Astrocyte (in vitro differentiated cells and primary cell): ENCODE data around the gene GPD2. TPM values are rescaled to one million over a fixed set of nuclear protein-coding genes. Genes with fewer than 3 reads are reported as not detected.

Experiments
- DNase-seq: peaks from one replicate; pipeline ENCODE4 v3.0.0-alpha.2; 2010; ENCODE audit warnings: low read depth
- FAIRE-seq: peaks from 2 replicates; lab custom pipeline; 2011; peaks lifted over from hg19 to GRCh38; lab: Jason Lieb, UNC
- H2AFZ ChIP-seq: 2 replicates; pipeline ENCODE4 v1.6.0; 2012; ENCODE audit warnings: low read depth, low read length, inconsistent platforms
- H3K27ac ChIP-seq: 2 replicates; pipeline ENCODE4 v1.5.1; 2011; ENCODE audit warnings: low read depth, low read length, inconsistent platforms
- H3K27me3 ChIP-seq: 2 replicates; pipeline ENCODE4 v1.6.0; 2011; ENCODE audit warnings: low read length, inconsistent platforms; ENCODE audit not compliant: insufficient read depth
- H3K36me3 ChIP-seq: 2 replicates; pipeline ENCODE4 v1.5.1; 2011; ENCODE audit warnings: low read length, inconsistent platforms; ENCODE audit not compliant: insufficient read depth
- H3K4me1 ChIP-seq: 2 replicates; pipeline ENCODE4 v1.5.1; 2011; ENCODE audit warnings: low read length, inconsistent platforms; ENCODE audit not compliant: insufficient read depth
- H3K4me2 ChIP-seq: 2 replicates; pipeline ENCODE4 v1.6.0; 2012; ENCODE audit warnings: low read length, inconsistent platforms
- H3K4me3 ChIP-seq: 2 replicates; pipeline ENCODE4 v1.5.1; 2011; ENCODE audit warnings: low read depth, mild to moderate bottlenecking, low read length, inconsistent platforms; ENCODE audit not compliant: insufficient read depth
- H3K79me2 ChIP-seq: 2 replicates; pipeline ENCODE4 v1.6.0; 2012; ENCODE audit warnings: mild to moderate bottlenecking, low read length, inconsistent platforms; ENCODE audit not compliant: insufficient read depth
- H3K9ac ChIP-seq: 2 replicates; pipeline ENCODE4 v1.6.0; 2012; ENCODE audit warnings: mild to moderate bottlenecking, low read length, inconsistent platforms
- H3K9me3 ChIP-seq: 2 replicates; pipeline ENCODE4 v1.5.1; 2012; ENCODE audit warnings: low read depth, mild to moderate bottlenecking, low read length, inconsistent platforms; ENCODE audit not compliant: insufficient read depth
- H4K20me1 ChIP-seq: 2 replicates; pipeline ENCODE4 v1.6.0; 2012; ENCODE audit warnings: low read length, inconsistent platforms; ENCODE audit not compliant: insufficient read depth
- H3K27ac Mint-ChIP-seq: one replicate; pipeline ENCODE4 v1.8.0; 2021; ENCODE audit warnings: mild to moderate bottlenecking, mixed read lengths; ENCODE audit not compliant: unreplicated experiment
- H3K27me3 Mint-ChIP-seq: one replicate; pipeline ENCODE4 v1.8.0; 2021; ENCODE audit warnings: low read depth, mixed read lengths; ENCODE audit not compliant: unreplicated experiment
- H3K36me3 Mint-ChIP-seq: one replicate; pipeline ENCODE4 v1.8.0; 2021; ENCODE audit warnings: low read depth, mixed read lengths; ENCODE audit not compliant: unreplicated experiment
- H3K4me1 Mint-ChIP-seq: one replicate; pipeline ENCODE4 v1.8.0; 2021; ENCODE audit warnings: low read depth, mixed read lengths; ENCODE audit not compliant: unreplicated experiment
- H3K4me3 Mint-ChIP-seq: one replicate; pipeline ENCODE4 v1.8.0; 2021; ENCODE audit warnings: mild to moderate bottlenecking, moderate library complexity, mixed read lengths; ENCODE audit not compliant: unreplicated experiment
- H3K9me3 Mint-ChIP-seq: one replicate; pipeline ENCODE4 v1.8.0; 2021; ENCODE audit warnings: mild to moderate bottlenecking, mixed read lengths; ENCODE audit not compliant: unreplicated experiment
- CTCF ChIP-seq: IDR thresholded peaks from 2 replicates; pipeline ENCODE4 v1.5.1; 2011; ENCODE audit warnings: low read depth, mild to moderate bottlenecking, inconsistent platforms, low read length, moderate library complexity; ENCODE audit not compliant: insufficient read depth
- EZH2 ChIP-seq: IDR thresholded peaks from 2 replicates; pipeline ENCODE4 v1.6.1; 2012; ENCODE audit warnings: mild to moderate bottlenecking, low read length, inconsistent platforms; ENCODE audit not compliant: insufficient read depth
- total RNA-seq: library from RNA; stranded (reverse); gene quantifications from 2 replicates; pipeline ENCODE4 v1.2.1, GENCODE V29; 2021

The GPD2 gene
- total RNA-seq, 1 donor from 2014 or later, result 29.0 TPM

- no peak overlapping the region for H3K4me3 ChIP-seq
- no peak overlapping the region for H3K9ac ChIP-seq
- Mint-ChIP-seq H3K9me3 (no peaks in the 10 kb centered on the region), H3K4me3 (no peak overlapping the region), H3K27me3 (no peaks in the 10 kb centered on the region), H3K36me3 (peaks cover 9% of the 10 kb centered on the region), H3K27ac (no peak overlapping the region), H3K4me1 (no peaks in the 10 kb centered on the region)
- no peak overlapping the region for H3K4me2 ChIP-seq
- DNase-seq (no peak), FAIRE-seq (no peak)
- no peaks in the 10 kb centered on the region for H3K27me3 ChIP-seq
- H2AFZ ChIP-seq, result no peak overlapping the region
- H3K9me3 ChIP-seq, result no peaks in the 10 kb centered on the region
- no peaks in the 10 kb centered on the region for H4K20me1 ChIP-seq
- no peaks in the 10 kb centered on the region for H3K4me1 ChIP-seq
- no peak overlapping the region for H3K27ac ChIP-seq
- TF ChIP-seq EZH2 (no peak), CTCF (no peak)
- no peaks in the 10 kb centered on the region for H3K79me2 ChIP-seq
- H3K36me3 ChIP-seq, result peaks cover 4% of the 10 kb centered on the region
Measured at GRCh38 chr2:156573710-156574109, 137.5 kb downstream of the GPD2 start.

- Mint-ChIP-seq H3K4me3 (no peak overlapping the region), H3K9me3 (no peaks in the 10 kb centered on the region), H3K27ac (no peak overlapping the region), H3K36me3 (peaks cover 9% of the 10 kb centered on the region), H3K27me3 (no peaks in the 10 kb centered on the region), H3K4me1 (no peaks in the 10 kb centered on the region)
- no peak overlapping the region for H3K27ac ChIP-seq
- no peaks in the 10 kb centered on the region for H4K20me1 ChIP-seq
- no peak overlapping the region for H3K9ac ChIP-seq
- no peak overlapping the region for H3K4me3 ChIP-seq
- no peaks in the 10 kb centered on the region for H3K27me3 ChIP-seq
- H3K9me3 ChIP-seq, result no peaks in the 10 kb centered on the region
- TF ChIP-seq CTCF, result no peak
- no peak for TF ChIP-seq EZH2
- no peaks in the 10 kb centered on the region for H3K4me1 ChIP-seq
- no peak overlapping the region for H2AFZ ChIP-seq
- peaks cover 4% of the 10 kb centered on the region for H3K36me3 ChIP-seq
- no peaks in the 10 kb centered on the region for H3K79me2 ChIP-seq
- DNase-seq (no peak), FAIRE-seq (no peak)
- no peak overlapping the region for H3K4me2 ChIP-seq
Measured at GRCh38 chr2:156574112-156574511, 137.9 kb downstream of the GPD2 start.

GRCh38 chr2:156576005-156576404 lies 139.8 kb downstream of the GPD2 start:
- Histone ChIP-seq H2AFZ (no peak overlapping the region), H3K27ac (no peak overlapping the region), H3K4me2 (no peak overlapping the region), H3K9me3 (no peaks in the 10 kb centered on the region), H3K4me3 (no peak overlapping the region), H4K20me1 (no peaks in the 10 kb centered on the region), H3K36me3 (no peaks in the 10 kb centered on the region), H3K27me3 (no peaks in the 10 kb centered on the region), H3K9ac (no peak overlapping the region), H3K79me2 (no peaks in the 10 kb centered on the region), H3K4me1 (no peaks in the 10 kb centered on the region)
- H3K4me3 Mint-ChIP-seq, result no peak overlapping the region
- H3K36me3 Mint-ChIP-seq, result peaks cover 9% of the 10 kb centered on the region
- no peaks in the 10 kb centered on the region for H3K9me3 Mint-ChIP-seq
- no peak overlapping the region for H3K27ac Mint-ChIP-seq
- no peak for TF ChIP-seq EZH2
- TF ChIP-seq CTCF, result no peak
- H3K4me1 Mint-ChIP-seq, result no peaks in the 10 kb centered on the region
- H3K27me3 Mint-ChIP-seq, result no peaks in the 10 kb centered on the region
- no peak for DNase-seq
- FAIRE-seq, result no peak
